OCI-LY3 (cell line): ENCODE results near the gene SRSF2.

ENCODE experiments used
- H2AFZ ChIP-seq: fragments of 200-600, 300-600 bp; shearing (Covaris generic); 2 replicates; pipeline ENCODE4 v1.6.0; 2014; ENCODE audit warnings: antibody characterized with exemption, low read depth, low read length
- H3K27ac ChIP-seq: fragments of 200-600, 300-600 bp; sonication (generic); 2 replicates; pipeline ENCODE4 v1.5.1; 2014; ENCODE audit warnings: mild to moderate bottlenecking, low read length, moderate library complexity, mixed read lengths
- H3K27me3 ChIP-seq: fragments of 200-600, 300-600 bp; sonication (generic); 2 replicates; pipeline ENCODE4 v1.6.1; 2014; ENCODE audit warnings: low read depth, low read length, mixed read lengths
- H3K36me3 ChIP-seq: fragments of 200-600, 300-600 bp; sonication (generic); replicated peaks from 2 replicates; pipeline ENCODE3; 2014; ENCODE audit warnings: low read depth, low read length, mixed read lengths
- H3K4me1 ChIP-seq: fragments of 300-600, 200-600 bp; sonication (generic); 2 replicates; pipeline ENCODE4 v1.6.1; 2014; ENCODE audit warnings: low read length, mixed read lengths
- H3K4me2 ChIP-seq: fragments of 200-600, 300-600 bp; sonication (generic); 2 replicates; pipeline ENCODE4 v1.6.1; 2014; ENCODE audit warnings: low read length, mixed read lengths
- H3K4me3 ChIP-seq: fragments of 300-600, 200-600 bp; sonication (generic); 2 replicates; pipeline ENCODE4 v1.5.1; 2014; ENCODE audit warnings: antibody characterized with exemption, mild to moderate bottlenecking, low read length, moderate library complexity
- H3K79me2 ChIP-seq: fragments of 300-600, 200-600 bp; shearing (Covaris generic); 2 replicates; pipeline ENCODE4 v1.6.1; 2014; ENCODE audit warnings: mild to moderate bottlenecking, low read length, mixed read lengths
- H3K9ac ChIP-seq: fragments of 300-600, 200-600 bp; shearing (Covaris generic); 2 replicates; pipeline ENCODE4 v1.6.0; 2014; ENCODE audit warnings: mild to moderate bottlenecking, low read length, moderate library complexity
- H3K9me3 ChIP-seq: fragments of 200-600, 300-600 bp; shearing (Covaris generic); 2 replicates; pipeline ENCODE4 v1.6.1; 2014; ENCODE audit warnings: low read length, mixed read lengths; ENCODE audit not compliant: insufficient read depth
- H4K20me1 ChIP-seq: fragments of 200-600, 300-600 bp; sonication (generic); 2 replicates; pipeline ENCODE4 v1.6.1; 2016; ENCODE audit warnings: low read length, mixed read lengths; ENCODE audit not compliant: insufficient read depth
- EZH2phosphoT487 ChIP-seq: fragments of 200-600 bp; shearing (Covaris generic); IDR thresholded peaks from 2 replicates; pipeline ENCODE4 v1.6.1; 2018; ENCODE audit warnings: antibody characterized with exemption, mixed run types, low read depth
- TF ChIP-seq, protein P1 (sequence below): fragments of 200-600, 300-600 bp; sonication (generic); IDR thresholded peaks from 2 replicates; pipeline ENCODE4 v1.5.1; 2014; ENCODE audit warnings: antibody characterized with exemption, low read length, low read depth

SRSF2 gene

DNA sequence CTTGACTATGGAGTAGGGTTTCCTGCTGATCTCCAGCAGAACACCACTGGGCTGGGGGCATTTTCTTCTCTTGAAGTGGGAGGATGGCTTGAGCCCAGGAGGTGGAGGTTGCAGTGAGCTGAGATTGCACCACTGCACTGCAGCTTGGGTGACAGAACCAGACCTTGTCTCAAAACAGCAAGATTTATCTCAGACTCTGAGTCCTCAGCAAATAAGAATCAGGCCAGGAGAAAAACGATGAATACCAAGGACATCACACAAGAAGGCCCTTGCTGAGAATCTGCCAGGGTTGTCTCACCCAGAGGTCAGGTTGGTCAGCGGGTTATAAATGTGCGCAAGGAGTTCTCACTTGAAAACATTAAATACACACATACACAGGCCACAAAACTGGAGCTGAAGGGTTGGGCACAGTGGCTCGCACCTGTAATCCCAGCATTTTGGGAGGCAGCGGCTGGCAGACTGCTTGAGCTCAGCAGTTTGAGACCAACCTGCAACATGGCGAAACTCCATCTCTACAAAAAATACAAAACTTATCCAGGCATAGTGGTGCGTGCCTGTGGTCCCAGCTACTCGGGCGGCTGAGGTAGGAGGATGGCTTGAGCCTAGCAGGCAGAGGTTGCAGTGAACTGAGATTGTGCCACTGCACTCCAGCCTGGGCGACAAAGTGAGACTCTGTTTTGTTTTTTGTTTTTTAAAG lies 34.0 kb downstream of the SRSF2 start:
- Histone ChIP-seq H3K27ac (no peak overlapping the region), H2AFZ (no peak overlapping the region), H3K9ac (no peak overlapping the region), H3K4me3 (no peak overlapping the region), H3K4me1 (peaks cover 14% of the 10 kb centered on the region), H3K36me3 (no peaks in the 10 kb centered on the region), H4K20me1 (no peaks in the 10 kb centered on the region), H3K4me2 (no peak overlapping the region), H3K9me3 (no peaks in the 10 kb centered on the region), H3K27me3 (peaks cover 2% of the 10 kb centered on the region; the same call in 1 of the 2 replicates), H3K79me2 (no peaks in the 10 kb centered on the region)
- TF ChIP-seq, protein P1, sequence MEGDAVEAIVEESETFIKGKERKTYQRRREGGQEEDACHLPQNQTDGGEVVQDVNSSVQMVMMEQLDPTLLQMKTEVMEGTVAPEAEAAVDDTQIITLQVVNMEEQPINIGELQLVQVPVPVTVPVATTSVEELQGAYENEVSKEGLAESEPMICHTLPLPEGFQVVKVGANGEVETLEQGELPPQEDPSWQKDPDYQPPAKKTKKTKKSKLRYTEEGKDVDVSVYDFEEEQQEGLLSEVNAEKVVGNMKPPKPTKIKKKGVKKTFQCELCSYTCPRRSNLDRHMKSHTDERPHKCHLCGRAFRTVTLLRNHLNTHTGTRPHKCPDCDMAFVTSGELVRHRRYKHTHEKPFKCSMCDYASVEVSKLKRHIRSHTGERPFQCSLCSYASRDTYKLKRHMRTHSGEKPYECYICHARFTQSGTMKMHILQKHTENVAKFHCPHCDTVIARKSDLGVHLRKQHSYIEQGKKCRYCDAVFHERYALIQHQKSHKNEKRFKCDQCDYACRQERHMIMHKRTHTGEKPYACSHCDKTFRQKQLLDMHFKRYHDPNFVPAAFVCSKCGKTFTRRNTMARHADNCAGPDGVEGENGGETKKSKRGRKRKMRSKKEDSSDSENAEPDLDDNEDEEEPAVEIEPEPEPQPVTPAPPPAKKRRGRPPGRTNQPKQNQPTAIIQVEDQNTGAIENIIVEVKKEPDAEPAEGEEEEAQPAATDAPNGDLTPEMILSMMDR, result no peak
- TF ChIP-seq EZH2phosphoT487, result no peak

DNA sequence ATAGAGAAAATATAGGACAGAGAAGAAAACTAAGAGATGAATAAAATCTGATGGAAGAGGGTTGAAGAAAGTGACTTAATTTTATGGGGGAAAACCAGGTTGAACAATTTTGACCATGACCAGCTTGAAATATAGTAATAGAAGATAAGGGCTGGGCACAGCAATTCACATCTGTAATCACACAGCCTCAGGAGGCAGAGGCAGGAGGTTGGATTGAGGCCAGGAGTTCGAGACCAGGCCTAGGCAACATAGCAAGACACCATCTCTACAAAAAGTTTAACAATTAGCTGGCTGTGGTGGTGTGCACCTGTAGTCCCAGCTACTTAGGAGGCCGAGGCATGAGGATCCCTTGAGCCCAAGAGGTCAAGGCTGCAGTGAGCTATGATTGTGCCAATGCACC lies 35.1 kb downstream of the SRSF2 start:
- Histone ChIP-seq H4K20me1 (no peaks in the 10 kb centered on the region), H3K36me3 (no peaks in the 10 kb centered on the region), H3K27ac (no peak overlapping the region), H3K9me3 (no peaks in the 10 kb centered on the region), H3K79me2 (no peaks in the 10 kb centered on the region), H3K27me3 (peaks cover 4% of the 10 kb centered on the region; the same call in 1 of the 2 replicates), H2AFZ (no peak overlapping the region), H3K4me3 (no peak overlapping the region), H3K4me1 (peaks cover 25% of the 10 kb centered on the region), H3K4me2 (no peak overlapping the region), H3K9ac (no peak overlapping the region)
- TF ChIP-seq, protein P1, result no peak

DNA sequence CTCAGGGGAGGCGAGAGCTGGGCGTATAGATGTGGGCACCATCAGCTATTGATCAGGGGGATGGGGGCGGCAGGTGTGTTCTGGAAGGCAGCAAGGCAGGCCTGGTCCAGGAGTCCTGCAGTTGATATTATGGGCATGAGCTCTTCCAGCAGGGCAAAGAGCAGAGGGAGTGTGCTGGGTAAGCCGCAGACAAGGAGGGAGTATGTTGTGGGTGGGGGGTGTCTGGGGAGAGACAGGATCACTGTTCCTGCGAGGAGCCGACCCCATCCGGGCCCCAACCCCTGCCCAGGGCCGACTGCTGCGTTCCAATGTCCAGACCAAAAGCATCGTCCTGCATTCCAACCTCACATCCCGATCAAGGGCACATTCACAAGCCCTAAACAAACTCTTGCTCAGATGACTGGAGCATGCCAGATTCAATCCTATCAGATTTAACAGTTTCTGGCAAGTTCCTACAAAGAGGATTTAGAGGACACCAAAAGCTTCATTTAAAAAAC lies 35.6 kb downstream of the SRSF2 start:
- H3K4me1 ChIP-seq, result peaks cover 30% of the 10 kb centered on the region
- no peak overlapping the region for H3K4me3 ChIP-seq
- no peak overlapping the region for H3K9ac ChIP-seq
- no peaks in the 10 kb centered on the region for H3K79me2 ChIP-seq
- H3K36me3 ChIP-seq, result no peaks in the 10 kb centered on the region
- no peaks in the 10 kb centered on the region for H3K9me3 ChIP-seq
- H3K27ac ChIP-seq, result no peak overlapping the region
- no peak overlapping the region for H3K4me2 ChIP-seq
- H4K20me1 ChIP-seq, result no peaks in the 10 kb centered on the region
- no peak for TF ChIP-seq EZH2phosphoT487
- TF ChIP-seq, protein P1, result no peak
- no peak overlapping the region for H2AFZ ChIP-seq
- peaks cover 4% of the 10 kb centered on the region; the same call in 1 of the 2 replicates for H3K27me3 ChIP-seq

GRCh38 chr17:76700617-76701470 lies 36.3 kb downstream of the SRSF2 start:
- Histone ChIP-seq H3K27me3 (peaks cover 4% of the 10 kb centered on the region; the same call in 1 of the 2 replicates), H3K27ac (no peak overlapping the region; the same call in 1 of the 2 replicates), H3K4me3 (peak overlapping the region; percentile 30), H2AFZ (peak overlapping the region; percentile 58; the same call in 1 of the 2 replicates), H3K4me1 (peaks cover 37% of the 10 kb centered on the region), H3K4me2 (peak overlapping the region; percentile 61), H4K20me1 (no peaks in the 10 kb centered on the region), H3K9ac (peak overlapping the region; percentile 35; the same call in 1 of the 2 replicates), H3K79me2 (no peaks in the 10 kb centered on the region), H3K9me3 (no peaks in the 10 kb centered on the region), H3K36me3 (no peaks in the 10 kb centered on the region)
- TF ChIP-seq EZH2phosphoT487, result no peak
- TF ChIP-seq, protein P1, result no peak
